Measurements from ENCODE around the gene OPTN.
A peak's percentile ranks its signal among the peaks of the same experiment; 100 is the strongest.
"Not testable (repeated sequence)": the region's sequence is repeated elsewhere in the genome, so short reads cannot be mapped to it uniquely, and the experiment has no call there.

The OPTN gene

GRCh38 chr10:13091801-13092200, 8.2 kb upstream of the OPTN start:
- no peak for DNase-seq

GRCh38 chr10:13092291-13093102, 7.5 kb upstream of the OPTN start:
- DNase-seq: no peak

GRCh38 chr10:13094082-13094481, 5.9 kb upstream of the OPTN start:
- not testable (repeated sequence) for DNase-seq

GRCh38 chr10:13095094-13095493, 4.9 kb upstream of the OPTN start:
- DNase-seq: no peak

- no peak for DNase-seq
These were observed 4.0 kb upstream of the OPTN start for GRCh38 chr10:13095929-13096328.

GRCh38 chr10:13099144-13099665, 758 bp upstream of the OPTN start:
- DNase-seq: peak; percentile 28

- DNase-seq: no peak
These were observed 659 bp downstream of the OPTN start for GRCh38 chr10:13100349-13101294.

GRCh38 chr10:13102002-13102794, 2.2 kb downstream of the OPTN start:
- DNase-seq: no peak

- DNase-seq: no peak
These were observed 3.6 kb downstream of the OPTN start for GRCh38 chr10:13103554-13103953.

- no peak for DNase-seq
These were observed 4.7 kb downstream of the OPTN start for GRCh38 chr10:13104697-13105096.

- DNase-seq: no peak
These were observed 5.2 kb downstream of the OPTN start for GRCh38 chr10:13105184-13105583.

- no peak for DNase-seq
These were observed 6.6 kb downstream of the OPTN start for GRCh38 chr10:13106387-13107045.

- no peak for DNase-seq
These were observed 10.9 kb downstream of the OPTN start for GRCh38 chr10:13110908-13111307.

- no peak for DNase-seq
These were observed 13.6 kb downstream of the OPTN start for GRCh38 chr10:13113544-13113943.

- no peak for DNase-seq
These were observed 16.2 kb downstream of the OPTN start for GRCh38 chr10:13115832-13116803.

GRCh38 chr10:13117841-13118783, 18.1 kb downstream of the OPTN start:
- DNase-seq: no peak

GRCh38 chr10:13118784-13119410, 18.9 kb downstream of the OPTN start:
- DNase-seq: no peak

GRCh38 chr10:13120786-13121499, 21.0 kb downstream of the OPTN start:
- no peak for DNase-seq

GRCh38 chr10:13121500-13121854, 21.5 kb downstream of the OPTN start:
- DNase-seq: no peak

Data from COR-L47 (cell line).